Activated CD8-positive, alpha-beta memory T cell treated with anti-CD3 and anti-CD28 coated beads for 1 hour (primary cell): ENCODE results near the gene RASSF1.

Experiments used
- DNase-seq, 2 donors: peaks; one replicate each; pipeline ENCODE4 v3.0.0-alpha.2; 2020; ENCODE audit warnings: low read depth in 1 of 2; ENCODE audit errors: extremely low read depth in 1 of 2

RASSF1 gene

GRCh38 chr3:50303013-50303815, 37.4 kb downstream of the RASSF1 start, which contains the start of gene HYAL1:
TSS of gene HYAL1 (minus strand) at chr3:50303574. CDS start at chr3:50302956, 618 bp downstream.
- no peak for DNase-seq

- DNase-seq, result no peak
Observed at GRCh38 chr3:50302095-50303012, 38.3 kb downstream of the RASSF1 start.

- no peak for DNase-seq
Observed at GRCh38 chr3:50300681-50301254, 39.9 kb downstream of the RASSF1 start.

GRCh38 chr3:50299929-50300680, 40.5 kb downstream of the RASSF1 start:
- DNase-seq, result no peak

GRCh38 chr3:50299638-50299928, 41.1 kb downstream of the RASSF1 start:
- DNase-seq, result no peak

GRCh38 chr3:50298836-50299637, 41.6 kb downstream of the RASSF1 start, which contains the start of the genes HYAL3 and NAA80:
TSS of gene HYAL3 (minus strand) at chr3:50299405. CDS start at chr3:50295602, 3,803 bp downstream.
TSS of gene NAA80 (minus strand) at chr3:50299405. CDS start at chr3:50297463, 1,942 bp downstream.
- DNase-seq, result peak; percentile 97 to 99

- DNase-seq, result no peak
Observed at GRCh38 chr3:50297896-50298725, 42.5 kb downstream of the RASSF1 start.

- no peak for DNase-seq
Observed at GRCh38 chr3:50297384-50297775, 43.3 kb downstream of the RASSF1 start.

GRCh38 chr3:50296721-50297383, 43.8 kb downstream of the RASSF1 start:
- no peak for DNase-seq

- DNase-seq, result no peak
Observed at GRCh38 chr3:50295553-50296431, 44.8 kb downstream of the RASSF1 start.

GRCh38 chr3:50294492-50295403, 45.9 kb downstream of the RASSF1 start:
- no peak for DNase-seq

GRCh38 chr3:50294089-50294488, 46.5 kb downstream of the RASSF1 start:
- DNase-seq, result no peak

GRCh38 chr3:50293079-50293801, 47.4 kb downstream of the RASSF1 start:
- DNase-seq, result no peak

- DNase-seq, result peak; percentile 88 to 89
Observed at GRCh38 chr3:50292159-50293078, 48.2 kb downstream of the RASSF1 start, which contains the start of gene IFRD2. TSS of gene IFRD2 (minus strand) at chr3:50292429. CDS start at chr3:50292274, 155 bp downstream.
